Lung microvascular endothelial cell (primary cell): Measurements from ENCODE around the gene COBL. TPM values are rescaled to one million over a fixed set of nuclear protein-coding genes. Genes with fewer than 3 reads are reported as not detected.

Experiments used
- DNase-seq, 2 donors: peaks; one replicate each; pipeline versions ENCODE4 v3.0.0 to v3.0.0-alpha.2; 2010; ENCODE audit warnings: low read depth in 2 of 2
- total RNA-seq: library from RNA; depleted of rRNA; stranded (reverse); fragments of >200 nt; gene quantifications from 2 replicates; pipeline ENCODE4 v1.2.1, GENCODE V29; 2014

Gene COBL
- total RNA-seq, 1 donor from 2014 or later = not detected

DNA sequence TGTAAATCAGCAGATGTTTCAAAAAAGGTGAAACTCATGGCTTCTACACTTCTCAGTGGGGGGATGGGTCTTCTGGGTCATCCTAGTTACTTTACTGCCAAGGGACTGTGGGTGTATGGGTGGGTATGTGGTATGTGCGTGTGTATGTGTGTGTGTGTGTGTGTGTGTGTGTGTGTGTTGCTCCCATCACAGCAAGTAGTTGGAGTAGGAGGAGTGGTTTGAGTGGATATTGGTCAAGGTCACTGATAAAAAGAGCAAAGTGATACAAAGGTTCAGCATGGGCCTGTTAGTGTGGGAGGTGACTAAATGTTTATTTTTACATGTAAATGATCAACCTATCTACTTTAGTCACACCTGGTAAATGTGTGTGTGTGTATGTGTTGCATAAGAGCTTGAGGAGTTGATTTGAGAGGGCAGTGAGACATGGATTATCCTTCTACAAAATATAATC is 11.8 kb upstream of the COBL start:
- DNase-seq = no peak

DNA sequence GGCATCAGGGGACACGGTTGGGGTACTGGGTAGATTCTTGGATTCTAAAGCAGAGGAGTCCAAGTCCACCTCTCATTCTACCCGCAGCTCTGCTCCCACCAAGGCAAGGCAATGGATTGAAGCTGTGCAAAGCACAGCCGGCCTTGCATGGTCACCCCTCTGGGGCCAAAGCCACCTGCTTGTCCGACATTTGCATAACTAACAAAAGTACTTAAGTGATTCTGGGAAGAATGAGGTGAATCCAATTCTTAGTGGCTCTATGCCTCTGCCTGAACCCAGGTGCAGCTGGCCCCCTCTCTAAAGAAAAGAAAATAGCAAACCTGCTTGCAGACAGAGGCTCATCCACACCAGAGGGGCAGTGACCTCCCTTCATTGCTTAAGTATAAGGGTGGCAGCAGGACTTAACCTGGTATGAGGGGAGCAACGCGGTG is 10.7 kb upstream of the COBL start:
- no peak for DNase-seq

DNA sequence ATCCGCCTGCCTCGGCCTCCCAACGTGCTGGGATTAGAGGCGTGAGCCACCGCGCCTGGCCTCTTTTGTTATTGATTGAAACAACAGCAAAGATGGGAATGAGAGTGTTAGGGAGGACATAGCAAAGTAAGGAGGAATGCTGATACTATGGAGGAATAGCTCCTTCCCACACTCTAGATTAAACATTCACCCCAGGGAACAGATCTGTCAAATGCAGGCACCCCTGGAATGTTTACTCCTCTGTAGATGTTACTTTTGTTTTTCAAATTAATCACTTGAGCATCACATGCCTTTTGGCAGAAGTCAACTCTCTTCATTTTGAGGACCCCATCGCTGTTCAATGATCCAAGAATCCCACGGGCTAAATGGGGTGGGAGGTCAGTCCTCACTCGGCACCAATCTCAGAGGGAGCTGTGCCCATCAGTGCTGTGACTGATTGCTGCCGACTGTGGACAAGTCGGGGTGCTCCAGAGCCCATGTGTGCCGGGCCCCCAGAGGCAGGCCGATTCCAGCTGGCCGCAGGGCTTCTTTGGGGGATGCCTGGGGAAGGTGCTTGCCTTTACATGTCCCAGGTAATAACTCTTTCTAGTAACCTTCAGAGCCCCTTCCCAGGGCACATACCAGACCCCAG is 10.2 kb upstream of the COBL start:
- DNase-seq = no peak

DNA sequence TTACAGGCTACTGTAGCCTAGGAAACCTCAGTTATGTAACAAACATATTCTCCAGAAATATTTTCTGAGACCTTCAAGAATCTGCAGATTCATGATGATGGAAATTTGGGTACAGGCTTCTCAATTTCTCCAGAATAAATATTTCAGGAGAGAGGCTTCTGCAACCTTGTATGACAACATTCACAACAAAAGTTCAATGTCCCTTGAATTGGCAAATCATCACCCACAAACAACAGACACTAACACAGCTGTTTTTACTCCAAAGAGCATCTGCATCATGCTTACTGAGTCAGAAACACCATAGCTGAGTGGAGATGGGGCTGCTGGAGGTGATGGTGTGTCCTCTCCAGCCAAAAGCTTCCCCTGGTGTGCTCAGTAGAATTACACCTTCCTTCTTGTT is 9.3 kb upstream of the COBL start:
- DNase-seq = no peak

DNA sequence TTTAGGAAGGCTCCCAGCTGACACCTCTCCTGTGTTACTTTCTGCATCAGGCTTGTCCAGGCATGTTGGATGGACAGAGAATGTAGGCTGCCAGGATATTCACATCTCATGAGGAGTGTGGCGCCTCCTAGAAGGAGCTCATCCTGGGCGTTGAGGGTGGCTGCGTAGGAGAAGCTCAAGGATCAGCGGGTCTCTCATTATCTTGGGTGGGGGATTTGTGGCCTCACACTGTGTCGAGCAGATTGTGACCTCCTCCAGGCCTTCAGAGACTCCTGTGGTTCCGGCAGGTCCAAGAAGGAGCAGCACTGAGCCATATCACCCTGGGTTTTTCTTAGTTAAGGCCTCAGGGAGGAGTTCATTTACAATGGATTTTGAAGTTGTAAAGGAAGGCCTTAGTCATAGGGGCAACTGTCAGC is 8.7 kb upstream of the COBL start:
- DNase-seq = no peak

DNA sequence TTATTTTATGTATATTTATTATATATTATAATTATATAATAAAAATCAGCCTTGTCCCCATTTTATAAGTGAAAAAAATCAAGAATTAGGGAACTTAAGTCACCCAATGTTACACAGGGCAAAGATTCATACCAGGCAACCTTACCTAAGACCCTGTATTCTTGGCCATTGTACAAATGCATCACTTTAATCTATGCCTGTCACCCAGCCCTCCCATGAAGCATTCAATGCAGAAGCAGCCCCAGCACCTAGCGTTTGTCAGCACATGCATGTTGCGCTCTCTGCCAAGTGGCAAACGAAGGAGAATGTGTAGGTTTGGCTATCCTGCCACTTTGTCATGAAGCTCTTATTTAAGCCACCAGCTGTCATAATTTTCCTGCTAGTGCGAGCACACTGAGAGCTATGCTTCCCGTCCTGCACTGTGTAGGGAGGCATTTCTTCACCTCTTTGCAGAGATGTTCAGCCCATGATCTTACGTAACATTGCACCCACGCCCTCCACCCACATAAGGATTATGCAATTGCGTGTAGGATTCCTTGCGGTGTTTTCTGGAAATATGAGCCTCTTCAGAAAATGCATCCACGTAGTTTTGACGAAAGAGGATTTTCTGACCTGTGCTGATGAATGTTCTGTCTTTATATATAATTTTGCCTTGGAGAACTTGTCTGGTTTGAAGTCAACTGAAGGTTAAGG is 7.7 kb upstream of the COBL start:
- DNase-seq = no peak

DNA sequence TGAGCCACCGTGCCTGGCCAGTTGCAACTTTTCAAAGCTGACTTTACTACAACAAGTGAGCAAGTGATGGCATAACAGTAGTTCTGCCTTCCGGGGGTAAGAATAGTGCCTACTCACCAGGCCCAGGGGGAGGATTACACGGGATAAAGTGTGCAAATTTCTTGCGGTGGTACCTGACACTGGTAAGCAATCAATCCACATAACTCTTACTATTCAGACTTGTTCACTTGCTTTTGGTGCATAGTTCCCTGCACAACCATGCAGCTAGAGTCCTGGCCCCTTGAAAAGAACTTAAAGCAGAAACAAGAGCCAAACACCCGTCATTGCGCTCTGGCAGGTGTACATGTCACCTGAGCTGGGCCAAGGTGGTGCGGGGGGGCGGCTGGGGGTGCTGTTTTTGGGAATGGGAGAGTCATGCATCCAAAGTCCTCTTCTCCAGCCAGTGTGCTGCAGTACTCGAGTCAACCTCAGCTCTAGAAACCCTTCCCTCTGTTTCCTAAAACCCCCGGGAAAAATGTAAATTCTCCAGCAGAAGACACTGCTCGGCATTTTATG is 5.4 kb upstream of the COBL start:
- no peak for DNase-seq

DNA sequence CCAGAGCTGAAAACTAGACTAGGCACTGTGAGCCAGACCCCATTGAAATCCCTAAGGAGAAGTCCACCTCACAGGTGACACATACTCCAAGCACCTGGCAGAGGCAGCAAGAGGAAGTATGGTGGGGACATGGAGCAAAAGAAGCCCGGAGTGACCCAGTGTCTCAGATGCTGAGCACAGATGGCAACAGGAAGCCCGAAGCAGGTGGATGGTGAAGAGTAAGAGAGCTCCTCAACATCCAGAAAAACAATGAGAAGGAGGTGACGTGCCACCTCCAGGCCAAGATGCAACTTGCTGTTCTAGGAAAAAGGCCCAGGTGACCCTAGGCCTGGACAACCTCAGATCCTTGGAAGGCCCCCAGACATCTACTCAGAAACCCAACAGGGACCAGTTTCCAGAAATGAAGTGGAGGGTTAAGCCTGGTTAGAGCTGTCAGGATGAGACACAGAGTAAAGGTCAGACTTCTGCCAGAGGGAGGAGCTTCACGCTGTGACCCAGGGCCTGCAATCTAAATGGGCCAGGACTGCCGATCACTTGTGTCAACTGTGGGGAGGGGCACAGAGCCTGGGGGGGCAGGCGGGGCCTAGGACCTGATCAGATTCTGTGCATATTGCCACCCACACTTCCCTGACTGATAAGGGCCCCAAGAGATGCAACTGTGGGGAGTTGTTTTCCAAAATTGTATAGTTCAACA is 2.4 kb upstream of the COBL start:
- DNase-seq = no peak

DNA sequence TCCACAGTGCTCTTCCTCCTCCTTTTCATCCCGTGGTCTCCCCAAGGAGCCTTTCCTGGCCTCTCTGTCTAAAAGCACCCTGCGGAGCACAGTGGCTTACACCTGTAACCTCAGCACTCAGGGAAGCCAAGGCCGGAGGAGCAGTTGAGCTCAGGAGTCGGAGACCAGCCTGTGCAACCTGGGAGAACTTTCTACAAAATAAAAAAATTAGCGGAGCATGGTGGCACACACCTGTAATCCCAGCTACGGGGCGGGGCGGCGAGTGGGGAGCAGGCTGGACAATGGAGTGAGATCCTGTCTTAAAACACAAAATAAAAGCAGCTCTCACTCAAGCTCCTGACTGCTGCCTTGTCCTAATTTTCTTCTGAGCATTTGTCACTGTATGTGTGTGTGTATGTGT is 1.4 kb upstream of the COBL start:
- DNase-seq = no peak

DNA sequence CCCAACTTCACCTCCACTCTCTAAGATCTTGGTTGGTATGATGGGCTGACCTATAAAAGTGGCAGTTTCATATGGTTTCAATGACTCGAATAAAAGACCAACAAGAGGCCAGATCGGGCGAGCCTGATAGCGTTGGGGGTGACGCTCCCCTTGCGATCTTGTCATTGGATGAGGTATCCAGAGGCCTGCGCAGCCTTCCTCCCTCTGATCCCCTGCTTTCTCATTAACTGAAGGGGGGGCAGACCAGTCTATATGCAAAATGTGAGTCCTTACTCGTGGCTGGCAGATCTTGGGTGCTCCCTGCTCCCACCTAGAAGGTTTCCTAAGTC is 937 bp upstream of the COBL start:
- no peak for DNase-seq

DNA sequence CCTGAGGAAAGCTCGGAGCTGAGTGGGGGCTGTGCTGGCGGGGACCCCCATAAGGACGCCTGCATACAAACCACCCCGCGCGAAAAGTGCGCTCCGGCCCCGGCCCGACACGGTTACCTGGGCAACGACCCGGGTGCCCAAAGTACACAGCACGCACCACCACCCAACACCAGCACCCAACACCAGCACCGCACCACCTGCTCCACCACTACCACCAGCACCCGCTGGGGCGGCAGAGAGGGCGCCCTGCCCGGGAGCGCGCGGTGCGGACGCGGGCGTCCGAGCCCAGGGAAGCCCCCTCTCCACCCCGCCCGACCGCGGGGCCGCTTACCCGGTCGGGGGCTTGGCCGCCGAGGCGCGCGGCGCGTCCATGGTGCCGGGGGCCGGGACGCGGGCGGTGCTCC is 345 bp downstream of the COBL start:
- no peak for DNase-seq

DNA sequence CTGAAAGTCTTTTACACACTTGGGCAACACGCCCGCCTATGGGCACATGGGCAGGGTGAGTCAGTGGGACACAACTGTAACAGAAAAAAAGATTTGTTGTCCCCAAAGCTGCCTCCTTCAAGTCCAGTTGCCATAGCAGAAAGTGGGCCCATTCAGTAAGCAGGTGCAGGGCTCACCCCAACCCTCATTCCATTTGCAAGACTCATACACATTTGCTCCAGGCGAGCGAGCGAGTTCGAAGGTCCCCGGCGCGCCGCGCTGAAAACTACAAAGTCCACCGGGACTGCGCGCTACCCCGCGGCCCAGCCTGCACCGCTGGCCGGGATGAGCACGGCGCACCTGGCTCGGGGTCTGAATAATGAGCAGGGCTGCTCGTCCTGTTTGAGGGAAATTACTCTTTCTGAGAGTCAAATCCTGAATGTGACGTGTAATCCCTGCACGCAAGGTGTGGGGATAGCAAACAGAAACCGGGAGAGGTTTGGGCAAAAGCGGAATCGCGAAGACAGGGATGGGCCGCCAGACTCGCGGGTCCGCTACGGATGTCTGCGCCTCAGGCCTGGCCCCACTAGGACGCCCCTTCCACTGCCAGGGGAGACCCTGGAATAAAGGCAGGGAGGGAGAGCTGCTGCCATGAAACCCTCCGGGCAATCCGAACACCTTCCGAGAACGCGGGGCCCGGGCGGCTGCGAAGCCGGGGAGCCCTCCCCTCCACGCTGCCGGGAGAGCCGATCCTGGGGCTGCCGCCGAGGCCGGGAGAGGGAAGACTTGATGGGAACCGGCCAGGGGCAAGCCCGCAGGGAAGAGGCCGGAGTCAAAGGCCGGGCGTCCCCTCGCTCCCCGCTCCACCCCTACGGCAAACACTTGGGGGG is 982 bp downstream of the COBL start:
- no peak for DNase-seq

DNA sequence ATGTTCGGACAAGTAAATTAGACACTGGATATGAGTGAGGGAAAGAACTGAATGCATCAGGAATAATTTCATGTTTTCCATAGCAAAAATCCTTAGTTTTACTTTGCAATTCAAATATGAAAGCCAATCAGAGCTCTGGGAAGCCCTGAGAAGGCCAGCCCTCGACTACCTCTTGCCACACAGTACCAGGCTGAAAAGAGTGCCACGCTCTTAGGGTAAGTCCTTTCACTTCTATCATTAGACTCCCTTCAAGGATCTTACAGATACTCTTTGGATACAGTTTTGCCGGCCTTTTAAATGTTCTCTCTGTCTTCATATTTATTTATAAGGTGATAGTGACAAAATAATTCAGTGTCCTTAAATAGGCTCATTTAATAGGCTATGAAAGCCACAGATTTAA is 1.9 kb downstream of the COBL start:
- no peak for DNase-seq

DNA sequence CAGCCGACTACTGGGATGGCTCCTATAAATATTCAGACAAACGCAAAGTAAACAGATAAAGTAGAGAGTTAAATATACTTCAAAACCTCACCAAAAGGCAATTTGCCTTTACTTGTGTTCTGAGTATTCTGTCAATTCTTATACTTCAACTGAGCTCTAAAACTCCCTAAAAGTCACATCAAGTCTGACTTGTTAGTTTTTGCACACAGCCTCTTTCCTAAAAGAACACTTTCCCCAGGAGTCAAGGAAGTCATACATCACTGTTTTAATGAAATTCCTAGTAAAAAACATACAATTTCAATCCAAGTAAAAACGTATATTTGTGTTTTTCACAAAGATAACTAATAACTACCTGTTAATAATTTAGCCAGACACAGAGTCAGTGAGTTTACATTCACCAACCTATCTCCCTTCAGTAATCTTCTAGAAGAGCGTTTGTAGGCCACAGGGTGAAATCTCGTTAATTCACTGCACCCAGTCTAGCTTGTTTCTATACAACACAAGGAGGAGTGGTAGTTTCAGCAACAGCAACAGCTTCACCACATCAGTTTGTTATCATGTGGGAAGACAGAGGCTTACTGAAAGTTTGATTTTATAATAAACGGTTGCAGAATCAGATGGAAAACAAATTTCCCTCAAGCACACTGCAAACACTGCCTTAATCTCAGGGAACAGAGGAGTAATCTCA is 2.7 kb downstream of the COBL start:
- DNase-seq = no peak

DNA sequence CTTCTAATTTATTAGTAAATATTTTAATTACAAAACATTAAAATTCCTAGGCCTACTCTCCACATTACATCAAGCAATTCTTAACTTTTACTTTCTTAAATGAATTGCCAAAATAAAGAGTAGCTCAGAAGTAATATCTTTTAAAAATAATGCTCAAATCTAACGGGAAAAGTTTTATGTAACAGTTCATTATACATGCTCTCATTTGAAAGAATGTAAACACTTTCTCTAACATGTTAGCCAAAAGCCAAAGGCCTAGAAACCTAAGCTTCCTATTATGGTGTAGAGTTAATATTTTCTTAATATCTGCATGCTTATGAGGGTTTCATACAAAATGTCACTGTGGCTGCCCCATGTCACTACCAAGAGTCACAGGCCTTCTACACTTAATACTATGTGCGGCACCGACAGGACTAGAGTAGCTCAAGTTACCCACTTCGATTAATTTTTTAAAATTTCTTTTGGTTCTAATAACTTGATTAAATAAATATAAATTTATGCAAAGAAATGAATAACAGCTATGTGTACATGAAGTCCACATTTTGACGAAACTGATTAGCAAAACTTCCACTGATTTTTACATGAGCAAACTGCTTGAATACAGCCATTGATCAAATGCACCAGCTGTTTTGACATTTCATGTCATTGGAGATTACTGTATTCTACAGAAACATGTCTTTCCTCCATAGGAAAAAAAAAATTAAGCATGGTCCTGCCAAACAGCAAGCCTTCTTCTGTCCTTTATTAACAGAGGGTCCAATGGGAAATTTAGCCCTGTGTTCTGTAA is 3.5 kb downstream of the COBL start:
- no peak for DNase-seq

DNA sequence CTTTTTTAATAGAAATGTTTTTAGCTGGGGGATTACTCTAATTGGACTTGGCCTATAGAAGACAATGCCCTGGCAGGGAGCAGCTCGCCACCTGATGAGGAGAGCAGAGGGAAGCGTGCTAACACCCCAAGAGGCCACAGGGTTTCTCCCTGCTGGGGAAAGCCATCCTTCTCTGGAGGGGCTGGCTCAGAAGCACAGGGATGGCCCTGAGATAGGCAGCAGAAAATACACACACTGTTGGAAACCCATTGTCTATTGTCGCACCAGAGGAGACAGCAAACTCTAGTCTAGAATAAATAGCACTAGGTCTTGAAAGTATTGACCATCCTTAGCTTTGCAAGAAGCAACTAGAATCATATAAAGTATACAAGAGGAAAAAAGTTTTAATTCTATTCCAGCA is 5.4 kb downstream of the COBL start:
- DNase-seq = no peak

DNA sequence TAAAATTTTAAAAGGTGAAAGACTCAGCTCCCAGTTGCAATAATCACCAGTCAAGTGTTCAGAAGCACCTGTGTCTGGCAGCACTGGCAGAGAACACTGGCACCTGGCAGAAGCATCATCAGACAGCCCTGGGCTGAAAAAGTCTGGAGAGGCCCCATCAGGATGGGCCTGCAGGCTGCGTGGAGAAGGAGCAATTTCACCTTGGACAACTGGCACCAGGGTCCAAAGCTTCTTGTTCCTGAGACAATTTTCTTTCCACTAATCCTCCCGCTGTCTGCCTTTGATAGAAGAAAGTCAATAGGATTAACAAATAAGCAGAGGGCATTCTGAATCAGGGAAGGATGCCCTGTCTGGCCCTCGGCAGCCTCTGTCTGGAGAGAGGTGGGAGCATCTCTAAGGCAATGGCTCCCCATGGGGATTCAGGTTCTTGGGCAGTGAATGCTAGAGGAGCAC is 6.5 kb downstream of the COBL start:
- DNase-seq = no peak

DNA sequence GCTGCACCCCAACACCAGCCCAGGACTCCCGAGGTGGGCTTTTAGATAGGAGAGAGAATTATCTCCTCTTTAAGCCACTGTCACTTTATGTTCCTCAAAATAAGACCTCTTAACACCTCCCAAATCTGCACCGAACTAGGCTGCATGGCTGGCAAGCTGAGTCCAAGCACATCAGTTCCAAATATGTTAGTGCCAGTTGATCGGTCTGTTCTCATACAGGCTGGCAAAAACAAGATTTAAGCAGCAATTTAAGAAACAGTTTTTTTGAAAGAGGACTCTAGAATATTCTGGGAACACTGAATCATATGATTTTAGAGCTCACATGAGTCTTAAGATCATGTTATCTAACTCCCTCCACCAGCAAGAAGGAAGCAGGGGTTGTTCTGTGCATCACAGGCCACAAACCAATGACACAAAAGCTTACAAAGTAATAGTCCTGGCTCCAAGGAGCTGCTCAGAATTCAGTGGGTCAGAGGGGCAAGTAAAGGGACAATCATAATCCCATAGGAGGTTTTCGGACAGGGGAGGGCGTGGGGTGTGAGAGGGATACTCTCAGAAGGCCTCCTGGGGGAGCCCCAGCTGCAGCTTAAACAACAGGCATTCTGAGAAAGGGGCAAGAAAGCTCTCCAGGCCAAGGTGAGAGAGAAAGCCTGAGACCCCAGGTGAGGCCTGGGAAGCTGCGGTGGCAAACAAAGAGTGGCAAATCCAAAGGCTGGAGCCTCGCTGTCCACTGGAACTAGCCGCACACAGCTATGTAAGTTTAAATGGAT is 7.1 kb downstream of the COBL start:
- DNase-seq = no peak

DNA sequence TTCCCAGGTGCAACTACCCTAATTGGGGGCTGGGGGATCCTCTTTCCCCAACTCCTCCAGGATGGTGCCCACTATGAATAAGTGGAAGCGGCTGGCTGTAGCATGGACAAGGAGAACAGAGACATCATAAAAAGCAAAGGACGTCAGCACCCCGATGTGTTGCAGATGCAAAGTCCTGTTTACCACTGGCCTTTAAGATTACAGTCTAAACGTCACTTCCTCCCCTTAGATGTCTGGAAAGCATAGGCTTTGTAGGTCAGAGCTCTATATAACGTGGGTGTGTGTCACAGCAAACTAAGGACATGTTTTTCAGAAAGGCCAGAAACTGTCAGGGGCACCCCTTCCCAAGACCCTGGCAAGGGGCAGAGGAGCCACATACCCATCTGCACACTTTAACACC is 7.9 kb downstream of the COBL start:
- DNase-seq = no peak
